Activated B cell treated with CpG ODN at 0.5 μM for 24 hours (primary cell): ENCODE results near the gene PDCD1. TPM values are rescaled to one million over a fixed set of nuclear protein-coding genes. Genes with fewer than 3 reads are reported as not detected.

ENCODE experiments used
- ATAC-seq: fragments of 200-7000 bp; cut with Tn5 transposase; one replicate; pipeline ENCODE4 v1.10.0; 2021; ENCODE audit warnings: low read depth, mild to moderate bottlenecking, moderate library complexity
- CTCF ChIA-PET: fragments of 350-600 bp; sonication (Branson Sonifier 250); formaldehyde crosslinking; loops from one replicate; lab custom pipeline; 2021; ENCODE audit warnings: antibody characterized with exemption; lab: Charles Lee
- POLR2A ChIA-PET: fragments of 350-600 bp; sonication (Branson Sonifier 250); formaldehyde crosslinking; loops from one replicate; lab custom pipeline; 2021; ENCODE audit warnings: antibody characterized with exemption; lab: Charles Lee
- DNase-seq: peaks from one replicate; pipeline ENCODE4 v3.0.0; 2022
- H3K27ac Mint-ChIP-seq: one replicate; pipeline ENCODE4 v1.8.0; 2020; ENCODE audit warnings: mixed read lengths
- H3K27me3 Mint-ChIP-seq: one replicate; pipeline ENCODE4 v1.8.0; 2021; ENCODE audit warnings: mixed read lengths
- H3K36me3 Mint-ChIP-seq: one replicate; pipeline ENCODE4 v1.8.0; 2021; ENCODE audit warnings: low read depth, mixed read lengths
- H3K4me1 Mint-ChIP-seq: one replicate; pipeline ENCODE4 v1.8.0; 2021; ENCODE audit warnings: mixed read lengths
- H3K4me3 Mint-ChIP-seq: one replicate; pipeline ENCODE4 v1.8.0; 2020; ENCODE audit warnings: mild to moderate bottlenecking, mixed read lengths
- H3K9me3 Mint-ChIP-seq: one replicate; pipeline ENCODE4 v1.8.0; 2020; ENCODE audit warnings: mixed read lengths
- CTCF ChIP-seq: fragments of 200-600 bp; IDR thresholded peaks from one replicate; pipeline ENCODE4 v1.8.0; 2022; ENCODE audit warnings: antibody characterized with exemption, mild to moderate bottlenecking
- intact Hi-C: fragments of 100-400 bp; cut with micrococcal nuclease; formaldehyde crosslinking; loops from one replicate; pipeline ENCODE4 v1.15.1; 2024
- total RNA-seq: library from RNA; stranded (reverse); gene quantifications from 2 replicates; pipeline ENCODE4 v1.2.3, GENCODE V29; 2022

PDCD1 gene
- total RNA-seq, 1 donor from 2014 or later = 3.5 TPM

GRCh38 chr2:241866790-241867645 is 8.3 kb upstream of the PDCD1 start:
- CTCF ChIA-PET = no interaction called here
- no peaks in the 10 kb centered on the region for H3K9me3 Mint-ChIP-seq
- no peak overlapping the region for H3K4me3 Mint-ChIP-seq
- intact Hi-C loops = no loop called here
- H3K36me3 Mint-ChIP-seq = no peaks in the 10 kb centered on the region
- no peak for TF ChIP-seq CTCF
- ATAC-seq (no peak), DNase-seq (no peak)
- POLR2A ChIA-PET = interaction anchor here (0.8 to 1.1 kb wide), 3 partner anchors 14 to 133 kb away, joined by 3 read pairs; partner anchors contain the start of gene D2HGDH
- H3K4me1 Mint-ChIP-seq = peaks cover 24% of the 10 kb centered on the region
- H3K27me3 Mint-ChIP-seq = peaks cover 28% of the 10 kb centered on the region
- H3K27ac Mint-ChIP-seq = no peak overlapping the region

- POLR2A ChIA-PET = interaction anchor here (0.8 to 1.0 kb wide), 2 partner anchors 25 to 132 kb away, joined by 3 read pairs; partner anchors contain the start of gene D2HGDH
- ATAC-seq (peak; percentile 43), DNase-seq (no peak)
- TF ChIP-seq CTCF = no peak
- Mint-ChIP-seq H3K27ac (no peak overlapping the region), H3K4me3 (no peak overlapping the region), H3K4me1 (peaks cover 28% of the 10 kb centered on the region), H3K36me3 (no peaks in the 10 kb centered on the region), H3K27me3 (peaks cover 35% of the 10 kb centered on the region), H3K9me3 (no peaks in the 10 kb centered on the region)
- CTCF ChIA-PET = no interaction called here
- intact Hi-C loops = no loop called here
Measured at GRCh38 chr2:241865957-241866789, 7.5 kb upstream of the PDCD1 start.

GRCh38 chr2:241865416-241865956 is 6.8 kb upstream of the PDCD1 start:
- intact Hi-C loops = no loop called here
- H3K4me3 Mint-ChIP-seq = no peak overlapping the region
- POLR2A ChIA-PET = no interaction called here

GRCh38 chr2:241864850-241865213 is 6.1 kb upstream of the PDCD1 start:
- no peaks in the 10 kb centered on the region for H3K9me3 Mint-ChIP-seq
- H3K27ac Mint-ChIP-seq = no peak overlapping the region
- H3K4me1 Mint-ChIP-seq = peaks cover 33% of the 10 kb centered on the region
- DNase-seq = no peak
- POLR2A ChIA-PET = no interaction called here
- no peak for TF ChIP-seq CTCF
- H3K27me3 Mint-ChIP-seq = peaks cover 33% of the 10 kb centered on the region
- intact Hi-C loops = no loop called here
- H3K4me3 Mint-ChIP-seq = no peak overlapping the region
- no peak for ATAC-seq
- CTCF ChIA-PET = no interaction called here
- no peaks in the 10 kb centered on the region for H3K36me3 Mint-ChIP-seq

More at GRCh38 chr2:241865416-241865956, 6.8 kb upstream of the PDCD1 start:
- no peak for TF ChIP-seq CTCF
- Mint-ChIP-seq H3K9me3 (no peaks in the 10 kb centered on the region), H3K27ac (no peak overlapping the region), H3K36me3 (no peaks in the 10 kb centered on the region), H3K4me1 (peaks cover 29% of the 10 kb centered on the region), H3K27me3 (peaks cover 33% of the 10 kb centered on the region)
- CTCF ChIA-PET = no interaction called here
- DNase-seq = no peak
- ATAC-seq = no peak
